D341Med (cell line): ENCODE measurements around the gene MYO1D.
"Not testable (repeated sequence)": the region's sequence is repeated elsewhere in the genome, so short reads cannot be mapped to it uniquely, and the experiment has no call there.

Experiments used
- DNase-seq: peaks from one replicate; pipeline ENCODE4 v3.0.0; 2012; ENCODE audit warnings: low spot score

MYO1D gene

DNA sequence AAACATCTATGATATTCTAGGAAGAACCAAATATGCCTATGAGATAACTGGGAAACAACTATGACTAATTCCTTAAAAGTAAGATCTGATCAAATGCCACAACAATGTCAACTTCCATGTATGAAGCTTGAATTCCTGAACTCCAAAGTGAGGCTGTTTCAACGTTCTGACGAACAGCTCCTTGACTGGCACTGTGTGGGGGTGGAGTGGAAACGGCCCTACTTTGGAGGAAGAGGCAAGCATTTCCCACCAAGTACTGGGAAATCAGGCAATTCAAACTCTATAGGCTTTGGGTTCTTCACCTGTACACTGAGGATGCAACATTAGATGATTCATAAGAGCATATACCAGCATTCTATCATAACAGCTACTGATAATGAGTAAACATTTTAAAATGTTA lies 203.0 kb downstream of the MYO1D start:
- DNase-seq, result no peak

DNA sequence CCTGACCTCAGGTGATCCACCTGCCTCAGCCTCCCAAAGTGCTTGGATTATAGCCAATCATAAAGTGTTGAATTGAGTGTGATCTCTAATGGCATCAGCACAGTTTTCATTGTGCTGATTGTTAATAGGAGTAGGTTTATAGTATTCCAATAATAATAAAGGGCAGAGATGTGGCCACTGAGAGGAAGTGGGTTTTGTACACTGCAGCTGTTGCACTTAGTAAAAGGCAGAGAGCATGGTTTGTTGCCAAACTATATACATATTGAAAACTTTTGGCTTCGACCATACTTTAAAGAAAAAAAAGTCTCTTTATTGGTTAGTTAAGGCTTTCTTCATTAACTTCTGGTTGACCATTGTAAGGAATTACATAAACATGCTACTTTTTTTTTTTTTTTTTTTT lies 204.2 kb downstream of the MYO1D start:
- no peak for DNase-seq

DNA sequence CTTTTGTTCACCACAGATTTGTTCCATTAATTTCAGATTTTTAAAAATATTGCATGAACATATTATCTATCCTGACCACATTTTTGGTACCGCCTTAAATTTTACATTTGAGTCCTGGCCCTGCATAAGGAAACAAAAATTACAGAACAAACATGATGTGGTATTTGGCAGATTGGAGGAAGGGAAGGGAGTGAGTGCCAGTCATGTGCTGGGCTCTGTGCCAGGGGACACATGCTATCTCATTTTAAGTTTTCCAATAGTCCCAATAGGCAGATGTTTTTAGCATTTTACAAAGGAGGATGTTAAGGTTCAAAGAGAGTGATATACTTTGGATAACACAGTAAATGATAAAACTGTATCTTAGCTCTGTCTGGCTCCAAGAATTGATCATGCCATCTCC lies 205.0 kb downstream of the MYO1D start:
- DNase-seq, result no peak

DNA sequence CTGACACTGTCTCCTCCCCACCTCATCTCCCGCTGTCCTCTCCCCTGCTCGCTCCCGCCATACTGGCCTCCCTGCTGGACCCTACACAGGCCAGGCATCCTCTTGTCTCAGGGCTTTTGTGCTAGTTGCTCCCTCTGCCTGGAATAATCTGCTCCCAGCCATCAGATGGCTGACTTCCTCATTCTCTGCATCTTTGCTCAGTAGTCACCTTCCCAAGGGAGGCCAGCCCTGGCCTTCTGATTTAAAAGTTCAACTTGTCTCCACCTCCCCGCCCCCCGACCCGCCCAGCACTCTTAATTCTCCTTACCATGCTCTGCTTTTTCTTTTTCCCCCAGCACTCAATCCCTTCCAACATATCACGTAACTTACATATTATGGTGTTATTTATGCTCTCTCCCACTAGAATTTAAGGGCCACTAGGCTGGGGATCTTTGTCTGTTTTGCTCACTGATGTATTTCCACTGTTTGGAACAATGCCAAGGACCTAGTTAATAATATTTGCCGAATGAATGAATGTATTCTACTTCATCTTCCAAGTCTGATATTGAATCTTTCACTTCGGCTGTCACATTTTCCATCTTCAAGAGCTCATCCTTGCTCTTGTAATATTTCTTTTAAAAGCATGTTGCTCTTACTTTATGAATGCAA lies 211.9 kb downstream of the MYO1D start:
- DNase-seq, result no peak

DNA sequence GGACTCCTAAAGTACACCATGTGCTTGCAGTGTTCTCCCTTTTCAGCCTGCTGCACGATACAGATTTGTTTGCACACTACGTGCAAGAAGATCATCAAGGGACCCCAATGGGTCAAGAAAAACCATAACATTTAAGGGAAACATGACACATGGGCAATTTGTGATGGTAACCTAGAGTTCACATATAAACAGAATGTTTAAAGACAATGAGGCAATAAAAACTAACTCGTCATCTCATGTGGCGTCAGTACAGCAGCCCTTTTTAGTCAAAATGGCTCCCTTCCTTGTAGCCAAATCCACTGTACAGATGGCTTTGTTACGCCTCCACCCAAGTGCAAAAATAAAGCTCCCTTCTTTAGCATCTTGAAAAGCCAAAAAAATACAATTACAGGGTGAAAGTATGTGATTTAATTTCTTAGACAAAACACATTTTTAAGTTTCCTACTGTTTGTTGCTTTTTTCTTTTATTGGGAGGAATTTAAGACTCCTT lies 216.4 kb downstream of the MYO1D start:
- DNase-seq, result no peak

DNA sequence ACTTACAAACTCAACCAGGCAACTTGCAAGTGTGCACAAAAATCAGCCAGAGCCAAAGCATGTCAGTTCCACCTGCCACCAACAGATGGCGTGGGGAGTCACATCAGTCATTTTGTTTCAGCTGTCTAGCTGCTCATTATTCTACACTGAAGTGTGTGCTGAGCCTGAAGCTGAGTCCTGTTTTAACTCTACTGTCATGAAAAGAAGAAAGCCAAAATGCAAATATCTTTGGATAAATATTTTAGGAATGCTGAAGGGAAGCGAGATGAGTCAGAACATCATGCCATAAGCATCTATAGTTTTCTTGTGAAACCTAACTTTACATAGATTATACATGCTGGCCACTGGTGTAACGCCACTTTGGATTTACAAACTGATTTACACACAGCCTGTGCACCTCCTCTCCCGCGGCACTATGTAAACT lies 217.5 kb downstream of the MYO1D start:
- DNase-seq, result peak; percentile 88

DNA sequence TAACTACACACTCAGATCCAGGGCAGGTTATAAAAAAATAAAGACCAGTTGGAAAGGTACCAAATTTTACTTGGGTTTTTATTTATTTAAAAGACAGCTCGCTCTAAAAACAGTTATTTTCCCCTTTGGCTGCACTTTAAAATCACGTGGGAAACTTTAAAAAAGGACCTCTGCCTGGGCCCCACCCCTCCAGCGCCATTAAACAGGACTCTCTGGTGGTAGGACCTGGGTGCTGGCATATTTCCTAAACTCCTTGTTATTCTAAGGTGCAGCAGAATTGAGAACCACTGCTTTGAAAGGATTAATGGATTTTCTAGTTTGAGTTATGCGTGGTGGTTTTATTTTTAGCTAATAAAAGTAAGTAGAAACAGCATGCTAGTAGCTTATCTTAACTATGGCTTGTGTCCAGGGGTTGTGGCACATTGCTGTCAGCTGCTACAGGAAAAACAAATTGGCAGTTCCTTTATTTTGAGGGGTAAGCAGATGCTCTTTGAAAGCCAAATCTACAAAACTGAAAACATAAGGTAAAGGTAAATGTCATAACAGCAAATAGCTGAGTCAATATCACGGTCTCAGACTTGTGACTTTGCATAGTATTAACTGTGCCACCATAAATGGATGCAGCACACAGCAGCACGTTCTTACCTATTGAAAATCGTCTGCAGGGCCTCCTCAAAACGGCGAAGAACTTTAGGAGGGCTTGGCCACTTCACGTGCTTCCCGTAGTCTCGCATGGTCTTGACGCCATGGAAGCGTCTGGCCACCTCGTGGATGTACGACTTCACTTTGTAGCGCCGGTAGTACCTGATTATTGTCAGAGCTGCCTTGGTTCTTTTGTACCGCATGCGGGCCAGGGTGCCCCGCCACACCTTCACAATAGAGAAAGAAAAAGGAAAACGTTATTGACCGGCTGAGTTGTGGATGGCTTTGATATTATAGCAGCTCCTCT lies 218.2 kb downstream of the MYO1D start:
- DNase-seq, result no peak

DNA sequence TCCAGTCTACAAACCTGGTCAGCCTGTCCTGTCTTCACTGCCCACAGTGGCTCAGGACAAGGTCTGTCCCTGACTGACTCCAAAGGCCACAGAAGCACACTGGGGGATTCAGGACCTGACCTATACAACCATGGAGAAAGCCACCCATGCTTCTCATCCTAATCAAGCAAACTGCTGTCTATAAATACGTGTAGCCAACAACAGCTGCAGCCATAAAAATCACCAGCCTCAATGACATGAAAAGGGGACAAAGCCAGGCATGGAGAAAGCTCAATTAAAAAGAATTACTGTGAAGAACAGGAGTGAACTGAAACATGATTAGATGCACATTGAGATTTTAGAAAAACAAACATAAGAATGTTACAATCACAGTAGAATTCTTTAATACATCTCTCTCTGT lies 220.0 kb downstream of the MYO1D start:
- DNase-seq, result no peak

DNA sequence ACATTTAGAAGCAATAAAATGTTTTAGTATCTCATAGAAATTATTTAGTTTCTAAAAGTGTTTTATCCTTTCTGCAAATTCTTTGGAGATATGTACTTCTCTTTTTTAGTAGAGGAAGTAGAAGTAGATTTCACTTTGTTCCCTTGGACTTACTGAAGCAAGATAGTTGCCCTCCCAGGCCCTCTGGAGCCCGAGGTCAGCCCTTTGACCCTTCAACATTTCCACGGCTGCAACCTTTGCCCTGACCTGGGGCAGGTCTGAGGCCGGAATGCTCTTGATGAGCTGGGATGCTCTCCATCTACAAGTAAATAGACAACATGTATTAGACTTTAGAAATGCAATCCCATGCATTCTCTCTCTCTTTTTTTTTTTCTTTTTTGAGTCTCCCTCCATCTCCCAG lies 222.6 kb downstream of the MYO1D start:
- DNase-seq, result no peak

DNA sequence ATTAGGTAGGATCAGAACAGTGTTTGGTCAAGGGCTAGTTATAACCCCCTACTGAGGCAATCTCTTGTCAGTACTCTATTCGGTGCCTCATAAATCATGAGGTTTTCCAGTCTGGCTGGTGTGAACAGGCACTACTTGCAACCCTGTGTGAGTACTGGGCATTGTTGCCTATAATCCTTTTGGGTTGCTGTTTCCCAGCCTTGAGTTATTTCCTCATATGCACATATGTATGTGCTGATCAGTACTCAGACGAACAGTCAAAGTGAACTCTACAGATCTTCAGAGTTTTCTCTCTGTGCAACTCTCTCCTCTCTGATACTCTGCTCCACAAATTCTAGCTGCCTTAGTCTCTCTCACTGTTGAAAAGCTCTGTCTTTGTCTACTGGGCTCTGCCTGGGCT lies 225.8 kb downstream of the MYO1D start:
- DNase-seq, result no peak

DNA sequence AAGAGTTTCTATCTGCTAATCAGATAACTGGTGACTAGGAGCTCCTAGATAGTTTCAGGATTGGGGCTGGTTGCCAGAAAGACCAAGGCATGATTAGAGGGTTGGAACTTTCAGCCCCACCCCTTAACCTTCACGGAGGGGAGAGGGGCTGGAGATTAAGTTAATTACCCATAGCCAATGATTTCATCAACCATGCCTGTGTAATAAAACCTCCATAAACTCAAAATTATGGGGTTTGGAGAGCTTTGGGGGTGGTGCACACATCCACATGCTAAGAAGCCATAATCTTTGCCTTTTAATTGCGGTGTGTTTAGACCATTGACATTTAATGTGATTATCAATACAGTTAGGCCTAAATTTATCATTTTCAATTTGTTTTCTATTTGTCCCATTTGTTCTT lies 228.5 kb downstream of the MYO1D start:
- no peak for DNase-seq

DNA sequence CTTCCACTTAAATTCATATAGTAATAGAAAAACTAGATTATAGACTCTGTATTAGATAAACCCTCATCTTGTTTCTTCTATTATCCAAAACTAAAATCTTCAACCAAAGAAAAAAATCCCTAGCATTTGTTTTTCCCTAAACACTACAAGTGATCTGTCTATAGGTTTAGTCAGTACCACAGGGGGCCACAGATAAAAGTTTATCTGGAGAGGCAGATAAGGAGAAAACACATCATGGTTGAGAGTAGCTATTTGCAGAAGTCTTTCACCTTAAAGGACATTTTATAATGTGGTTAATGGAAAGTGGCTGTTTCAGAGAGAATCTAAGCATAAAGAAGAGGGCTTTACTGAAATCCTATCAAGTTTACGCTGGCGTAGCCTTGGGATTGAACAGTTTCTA lies 230.0 kb downstream of the MYO1D start:
- no peak for DNase-seq

DNA sequence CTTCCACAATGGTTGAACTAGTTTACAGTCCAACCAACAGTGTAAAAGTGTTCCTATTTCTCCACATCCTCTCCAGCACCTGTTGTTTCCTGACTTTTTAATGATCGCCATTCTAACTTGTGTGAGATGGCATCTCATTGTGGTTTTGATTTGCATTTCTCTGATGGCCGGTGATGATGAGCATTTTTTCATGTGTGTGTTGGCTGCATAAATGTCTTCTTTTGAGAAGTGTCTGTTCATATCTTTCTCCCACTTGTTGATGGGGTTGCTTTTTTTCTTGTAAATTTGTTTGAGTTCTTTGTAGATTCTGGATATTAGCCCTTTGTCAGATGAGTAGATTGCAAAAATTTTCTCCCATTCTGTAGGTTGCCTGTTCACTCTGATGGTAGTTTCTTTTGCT lies 235.4 kb downstream of the MYO1D start:
- DNase-seq, result not testable (repeated sequence)

DNA sequence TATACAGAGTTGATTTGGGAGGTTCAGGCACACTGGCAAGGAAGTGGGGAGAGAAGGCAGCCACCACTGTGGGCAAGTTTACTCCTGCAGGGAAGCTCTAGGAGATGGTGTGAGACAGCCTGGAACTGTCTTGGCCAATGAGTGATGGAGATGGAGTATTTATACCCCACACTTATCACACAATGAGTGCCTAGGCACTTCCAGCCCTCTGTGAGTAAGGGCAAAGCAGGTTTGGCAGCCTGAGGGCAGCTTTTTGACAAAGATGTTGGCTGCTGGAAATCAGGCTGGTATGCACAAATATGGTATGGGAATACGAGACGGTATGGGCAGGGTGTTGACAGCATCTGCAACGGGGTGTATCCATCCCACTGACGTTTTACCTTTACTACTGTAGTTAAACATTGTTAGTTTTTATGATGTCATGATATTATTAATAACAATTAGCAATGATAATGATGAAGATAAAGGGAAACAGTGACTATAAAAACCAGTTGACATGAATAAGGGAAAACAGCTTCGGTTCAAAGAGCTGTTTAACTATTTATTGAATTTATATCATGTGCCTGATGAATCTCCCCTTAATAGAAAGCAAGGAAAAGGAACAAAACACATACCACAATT lies 240.2 kb downstream of the MYO1D start:
- DNase-seq, result no peak

DNA sequence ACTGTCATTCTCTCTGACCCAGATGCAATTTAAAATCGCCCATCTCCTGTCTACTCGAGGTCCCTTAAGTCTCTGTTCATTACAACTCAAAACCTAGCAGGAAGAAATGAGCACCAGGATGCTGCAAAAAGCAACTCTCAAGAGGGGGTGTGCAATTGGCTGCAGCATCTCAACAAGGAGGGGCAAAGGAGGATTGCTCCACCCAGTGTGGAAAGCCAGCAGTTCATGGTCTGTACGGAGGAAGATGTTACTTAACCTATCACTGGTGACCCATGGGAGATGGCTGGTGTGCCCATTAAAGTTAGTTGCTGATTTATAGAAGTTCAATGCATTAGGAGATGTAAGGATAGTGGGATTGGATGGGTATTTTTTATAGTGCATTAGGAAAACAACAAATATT lies 242.8 kb downstream of the MYO1D start:
- no peak for DNase-seq

DNA sequence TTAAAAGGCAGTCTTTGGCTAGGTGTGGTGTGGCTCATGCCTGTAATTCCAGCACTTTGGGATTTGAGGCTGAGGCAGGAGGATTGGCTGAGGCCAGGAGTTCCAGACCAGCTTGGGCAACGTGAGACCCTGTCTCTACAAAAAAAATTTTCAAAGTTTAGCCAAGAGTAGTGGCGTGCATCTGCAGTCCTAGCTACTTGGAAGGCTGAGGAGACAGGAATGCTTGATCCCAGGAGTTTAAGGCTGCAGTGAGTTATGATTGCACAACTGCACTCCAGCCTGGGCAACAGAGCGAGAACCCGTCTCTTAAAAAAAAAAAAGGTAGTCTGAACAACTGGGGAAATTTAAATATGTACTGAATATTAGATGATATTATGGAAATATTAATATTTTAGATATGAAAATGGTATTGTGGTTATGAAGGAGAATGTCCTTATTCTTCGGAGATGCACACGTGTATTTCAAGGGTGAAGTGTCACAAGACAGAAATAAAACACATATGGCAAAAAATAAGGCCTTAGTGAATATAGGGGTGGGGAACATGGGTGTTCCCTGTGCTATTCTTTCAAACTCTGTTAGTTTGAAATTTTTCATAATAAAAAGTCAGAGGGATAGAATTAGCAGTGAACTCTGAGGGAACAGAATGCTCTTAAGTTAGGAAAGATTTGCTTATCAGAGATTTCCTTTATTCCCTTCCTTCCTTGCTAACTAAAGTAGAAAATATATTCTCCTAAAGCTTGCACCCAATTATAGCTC lies 245.4 kb downstream of the MYO1D start:
- no peak for DNase-seq

DNA sequence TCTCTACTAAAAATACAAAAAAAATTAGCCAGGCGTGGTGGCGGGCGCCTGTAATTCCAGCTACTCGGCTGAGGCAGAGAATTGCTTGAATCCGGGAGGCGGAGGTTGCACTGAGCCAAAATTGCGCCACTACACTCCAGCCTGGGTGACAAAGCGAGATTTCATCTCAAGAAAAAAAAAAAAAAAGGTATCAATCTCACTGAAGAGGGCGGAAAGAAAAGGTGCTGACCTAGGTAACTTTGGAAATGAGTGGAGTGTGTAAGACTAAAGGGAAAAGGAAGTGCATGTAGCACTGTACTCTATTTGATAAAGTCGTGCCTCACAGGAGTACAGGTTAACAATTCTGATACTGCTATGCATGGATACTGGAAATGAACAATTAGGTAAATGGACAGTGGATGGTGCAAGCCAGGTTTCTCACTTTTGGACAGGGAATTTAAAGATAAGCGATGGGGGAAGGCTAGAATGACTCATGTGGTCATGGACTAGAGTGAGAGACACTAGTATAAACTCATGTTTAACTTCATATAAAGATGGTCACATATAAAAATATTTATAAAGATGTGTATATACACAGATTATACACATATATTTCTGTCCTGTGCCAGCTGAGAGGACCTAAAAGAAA lies 247.2 kb downstream of the MYO1D start:
- no peak for DNase-seq

DNA sequence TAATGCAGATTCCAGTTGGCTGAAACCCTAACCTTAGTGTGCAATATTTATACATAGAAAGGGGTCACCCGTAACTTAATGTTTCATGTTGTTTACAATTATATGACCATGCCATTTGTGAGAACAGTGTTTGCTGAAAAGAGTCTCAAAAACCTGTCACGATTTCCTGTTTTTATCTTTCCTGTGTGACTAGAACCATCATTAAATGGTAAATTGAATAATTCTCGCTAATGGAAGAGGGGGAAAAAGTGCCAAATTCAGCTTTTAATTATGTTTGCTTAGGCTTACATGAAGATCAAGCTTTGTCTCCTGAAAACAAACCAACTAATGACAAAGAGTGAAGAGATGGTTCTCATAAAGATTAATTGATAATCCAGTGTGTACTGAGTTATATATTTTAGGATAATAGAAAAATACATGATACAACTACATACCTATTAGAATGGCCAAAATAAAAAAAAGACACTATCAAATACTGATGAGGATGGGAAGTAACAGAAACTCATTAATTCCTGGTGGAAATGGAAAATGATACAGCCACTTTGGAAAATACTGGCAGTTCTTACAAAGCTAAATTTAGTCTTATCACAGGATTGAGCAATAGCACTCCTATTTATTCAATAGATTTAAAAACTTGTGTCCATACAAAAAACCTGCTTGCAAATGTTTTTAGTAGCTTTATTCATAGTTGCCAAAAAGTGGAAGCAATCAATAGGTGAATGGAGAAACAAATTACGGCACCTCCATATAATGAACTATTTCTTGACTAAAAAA lies 248.5 kb downstream of the MYO1D start:
- no peak for DNase-seq

DNA sequence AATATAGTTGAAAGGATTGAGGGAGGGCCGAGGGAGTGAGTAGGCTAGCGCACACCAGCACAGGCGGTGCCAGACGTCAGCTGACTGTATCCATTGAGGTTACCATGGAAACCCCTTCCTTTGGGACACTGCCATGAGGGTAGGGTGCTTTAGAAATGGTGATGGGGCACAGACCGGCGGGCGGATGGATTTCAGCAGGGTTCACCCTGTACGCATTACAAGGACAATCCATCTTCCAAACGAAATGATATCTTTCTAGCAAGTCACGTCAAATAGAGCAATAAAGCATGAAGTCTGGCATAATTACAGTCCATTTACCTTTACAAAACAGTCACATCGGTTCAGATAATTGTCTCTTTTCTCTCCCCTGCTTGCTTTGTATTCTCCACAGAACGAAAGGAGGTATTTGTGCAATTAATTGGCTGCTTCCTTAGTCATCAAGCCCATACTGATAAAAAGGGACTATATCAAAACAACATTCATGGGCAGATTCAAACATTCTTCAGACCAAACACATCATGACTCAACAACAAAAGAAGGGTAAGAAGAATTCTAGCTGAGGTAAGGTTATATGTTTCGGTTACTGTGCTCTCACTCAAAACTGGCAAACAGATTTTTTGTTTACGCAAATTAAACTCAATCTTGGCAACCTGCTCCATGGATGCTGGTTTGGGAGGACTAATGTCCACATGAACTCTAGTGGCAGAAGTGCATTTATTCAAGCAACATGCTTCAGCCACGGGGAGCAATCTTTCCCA lies 249.5 kb downstream of the MYO1D start:
- peak; percentile 79 for DNase-seq

DNA sequence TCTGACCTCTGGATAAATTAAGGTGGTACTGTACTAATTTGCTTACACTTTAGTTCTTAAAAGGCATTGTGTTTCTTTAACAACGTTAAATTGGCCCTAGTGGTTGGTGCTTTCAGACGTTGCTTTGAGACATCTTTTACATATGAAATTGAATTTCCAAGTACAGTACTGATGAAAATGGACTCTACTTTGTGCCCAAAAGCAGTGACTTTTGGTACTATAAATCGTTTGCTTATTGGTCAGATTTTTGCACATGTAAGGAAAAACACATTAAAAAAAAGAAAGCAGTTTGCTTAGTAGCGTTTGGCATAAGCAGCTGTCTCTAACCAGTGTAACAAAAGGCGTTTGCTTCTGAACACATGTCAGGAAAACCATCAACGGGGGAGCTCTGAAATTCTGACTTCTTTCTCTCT lies 250.5 kb downstream of the MYO1D start:
- no peak for DNase-seq
